Choroid plexus epithelial cell (primary cell): ENCODE measurements around the gene ADAMTS14.

ENCODE experiments used
- DNase-seq: peaks from one replicate; pipeline ENCODE4 v3.0.0-alpha.2; 2010; ENCODE audit warnings: low read depth
- H3K4me3 ChIP-seq: 2 replicates; pipeline ENCODE4 v1.5.1; 2011; ENCODE audit warnings: low read depth, mild to moderate bottlenecking, control low read depth, low read length, moderate library complexity
- CTCF ChIP-seq: conservative IDR thresholded peaks from 2 replicates; pipeline ENCODE4 v1.5.1; 2011; ENCODE audit warnings: low read depth, mild to moderate bottlenecking, control low read depth, inconsistent platforms, low read length, moderate library complexity

The ADAMTS14 gene

GRCh38 chr10:70804421-70804808, 132.1 kb downstream of the ADAMTS14 start:
- no peak for DNase-seq
- no peak for TF ChIP-seq CTCF
- H3K4me3 ChIP-seq = no peak overlapping the region

GRCh38 chr10:70805619-70806215, 133.4 kb downstream of the ADAMTS14 start:
- TF ChIP-seq CTCF = no peak
- no peak overlapping the region for H3K4me3 ChIP-seq
- DNase-seq = no peak

- DNase-seq = no peak
- TF ChIP-seq CTCF = no peak
- H3K4me3 ChIP-seq = no peak overlapping the region
These were observed 134.5 kb downstream of the ADAMTS14 start for GRCh38 chr10:70806841-70807240.

- no peak overlapping the region for H3K4me3 ChIP-seq
- DNase-seq = no peak
These were observed 135.2 kb downstream of the ADAMTS14 start for GRCh38 chr10:70807556-70807955.

GRCh38 chr10:70809011-70809611, 136.8 kb downstream of the ADAMTS14 start:
- DNase-seq = peak; percentile 48
- no peak overlapping the region for H3K4me3 ChIP-seq
- TF ChIP-seq CTCF = no peak

More at GRCh38 chr10:70807556-70807955, 135.2 kb downstream of the ADAMTS14 start:
- TF ChIP-seq CTCF = no peak

- no peak for TF ChIP-seq CTCF
- no peak overlapping the region for H3K4me3 ChIP-seq
- peak; percentile 47 for DNase-seq
These were observed 137.4 kb downstream of the ADAMTS14 start for GRCh38 chr10:70809726-70810125.

- no peak overlapping the region for H3K4me3 ChIP-seq
- TF ChIP-seq CTCF = no peak
- no peak for DNase-seq
These were observed 138.7 kb downstream of the ADAMTS14 start for GRCh38 chr10:70810967-70811366.
